Activated CD8-positive, alpha-beta memory T cell treated with anti-CD3 and anti-CD28 coated beads, Interleukin-2, amount 50 U/mL, for 1 hour (primary cell): ENCODE results near the gene TRIM47.
A peak's percentile ranks its signal among the peaks of the same experiment; 100 is the strongest.
"Not testable (repeated sequence)": the region's sequence is repeated elsewhere in the genome, so short reads cannot be mapped to it uniquely, and the experiment has no call there.

Experiments used
- DNase-seq: peaks from one replicate; pipeline ENCODE4 v3.0.0-alpha.2; 2020; ENCODE audit errors: extremely low read depth

TRIM47 gene

DNA sequence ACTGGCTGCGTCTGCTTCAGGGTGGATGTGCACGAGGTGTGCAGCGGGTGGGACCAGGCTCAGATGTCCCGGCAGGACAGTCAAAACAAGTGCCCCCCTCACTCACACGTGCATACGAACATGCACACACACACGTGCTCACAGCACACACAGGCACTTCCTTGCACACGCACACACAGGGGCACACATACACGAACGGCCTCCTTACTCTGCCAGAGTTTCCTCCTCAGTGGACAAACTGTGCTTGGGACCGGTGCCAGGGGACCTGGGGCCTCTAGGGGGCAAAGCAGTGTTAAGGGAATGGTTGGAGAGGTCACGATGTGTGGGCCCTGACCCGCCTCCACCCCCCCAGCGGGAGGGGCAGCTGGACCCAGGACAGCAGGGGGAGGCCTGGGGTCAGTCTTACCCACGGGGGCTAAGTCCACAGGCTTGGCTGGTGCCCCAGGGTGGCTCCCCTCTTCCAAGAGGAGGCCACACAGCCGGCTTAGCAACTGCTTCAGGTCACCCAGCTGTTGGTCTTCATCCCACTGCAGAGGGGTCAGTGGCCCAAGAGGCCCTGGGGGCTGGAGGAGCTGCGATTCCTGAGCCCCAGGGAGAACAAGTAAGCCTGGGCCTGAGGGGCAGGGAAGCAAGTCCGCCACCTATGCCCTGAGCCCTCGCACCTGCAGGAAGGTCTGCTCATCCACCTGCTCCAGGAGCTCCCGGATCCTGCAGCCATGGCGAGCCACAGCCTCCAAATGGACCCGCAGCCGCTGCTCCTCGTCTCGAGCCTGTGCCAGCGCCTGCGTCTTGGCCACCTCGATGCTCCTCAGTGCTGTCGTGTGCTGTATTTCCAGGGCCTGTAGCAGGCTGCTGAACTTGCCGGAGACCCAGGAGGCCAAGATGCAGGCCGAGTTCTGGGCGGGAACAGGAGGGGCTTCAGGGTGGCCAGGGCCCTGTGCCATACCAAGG, 13.5 kb upstream of the TRIM47 start:
- DNase-seq: no peak

DNA sequence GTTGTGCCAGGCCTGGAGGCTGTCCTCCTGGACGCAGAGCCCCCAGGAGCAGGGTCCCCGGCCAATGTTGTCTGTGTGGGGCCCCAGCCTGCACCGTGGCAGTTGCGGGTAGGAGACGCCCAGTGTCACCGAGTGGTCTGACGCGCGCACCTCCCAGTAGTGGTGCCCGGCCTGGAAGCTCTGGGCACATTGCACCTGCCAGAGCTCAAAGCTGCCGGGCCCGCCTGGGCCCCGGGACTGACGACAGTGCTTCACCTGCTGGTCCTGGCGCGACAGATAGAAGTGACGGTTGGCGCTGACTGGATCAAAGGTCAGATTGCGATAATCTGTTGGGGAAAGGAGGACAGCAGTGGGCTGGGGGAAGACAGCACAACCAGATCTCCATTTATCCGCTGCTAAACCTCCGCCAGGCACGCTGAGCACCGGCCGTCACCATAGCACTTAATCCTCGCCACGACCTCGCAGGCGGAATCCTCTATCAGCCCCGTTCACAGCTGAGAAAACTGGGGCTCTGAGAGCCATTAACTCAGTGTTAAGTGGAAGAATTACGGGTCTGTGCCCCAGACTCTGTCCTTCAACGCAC, 12.7 kb upstream of the TRIM47 start:
- no peak for DNase-seq

DNA sequence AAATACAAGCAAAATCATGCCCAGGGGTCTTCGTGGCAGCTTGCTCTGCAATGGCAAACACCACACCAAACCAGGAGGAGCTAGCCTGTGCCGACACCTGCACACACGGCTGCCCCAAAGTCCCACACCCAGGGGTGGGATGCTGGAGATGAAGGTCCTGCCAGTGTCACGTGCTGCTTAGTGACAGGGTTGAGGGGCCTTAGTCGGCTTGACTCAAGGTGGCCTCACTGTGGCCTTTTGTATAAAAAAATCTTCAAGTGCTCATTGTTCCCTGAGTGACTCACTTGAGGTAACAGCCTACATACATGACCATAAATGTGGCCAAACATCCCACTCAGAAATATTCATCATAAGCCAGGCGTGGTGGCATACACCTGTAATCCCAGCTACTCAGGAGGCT, 11.1 kb upstream of the TRIM47 start:
- DNase-seq: no peak

DNA sequence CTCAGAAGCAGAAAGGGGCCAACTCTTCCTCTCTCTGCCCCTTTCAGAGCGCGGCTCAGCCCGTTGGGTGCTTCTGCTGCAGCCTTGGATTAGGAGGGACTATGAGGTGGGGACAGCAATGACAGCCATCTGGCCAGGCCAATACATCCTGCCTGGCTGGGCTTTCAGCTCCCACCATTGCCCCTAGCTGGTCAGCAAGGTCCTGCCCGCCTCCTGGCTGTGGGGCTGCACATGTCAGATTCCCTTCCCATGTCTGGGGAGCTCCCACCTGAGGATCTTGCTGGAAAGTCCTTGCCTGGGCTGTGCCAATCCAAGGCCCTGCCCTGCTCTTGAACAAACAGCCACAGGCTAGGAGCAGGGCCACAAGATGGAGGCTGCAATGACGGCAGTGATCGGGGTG, 10.1 kb upstream of the TRIM47 start:
- no peak for DNase-seq

DNA sequence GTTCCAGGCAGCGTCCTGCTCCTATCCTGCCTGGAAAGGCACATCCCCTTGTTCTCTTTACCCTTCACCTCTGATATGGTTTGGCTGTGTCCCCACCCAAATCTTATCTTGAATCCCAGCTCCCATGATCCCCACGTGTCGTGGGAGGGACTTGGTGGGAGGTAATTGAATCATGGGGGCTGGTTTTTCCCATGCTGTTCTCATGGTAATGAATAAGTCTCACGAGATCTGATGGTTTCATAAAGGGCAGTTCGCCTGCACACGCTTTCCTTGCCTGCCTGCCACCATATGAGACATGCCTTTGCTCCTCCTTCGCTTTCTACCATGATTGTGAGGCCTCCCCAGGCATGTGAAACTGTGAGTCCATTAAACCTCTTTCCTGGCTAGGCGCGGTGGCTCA, 7.5 kb upstream of the TRIM47 start:
- DNase-seq: not testable (repeated sequence)

DNA sequence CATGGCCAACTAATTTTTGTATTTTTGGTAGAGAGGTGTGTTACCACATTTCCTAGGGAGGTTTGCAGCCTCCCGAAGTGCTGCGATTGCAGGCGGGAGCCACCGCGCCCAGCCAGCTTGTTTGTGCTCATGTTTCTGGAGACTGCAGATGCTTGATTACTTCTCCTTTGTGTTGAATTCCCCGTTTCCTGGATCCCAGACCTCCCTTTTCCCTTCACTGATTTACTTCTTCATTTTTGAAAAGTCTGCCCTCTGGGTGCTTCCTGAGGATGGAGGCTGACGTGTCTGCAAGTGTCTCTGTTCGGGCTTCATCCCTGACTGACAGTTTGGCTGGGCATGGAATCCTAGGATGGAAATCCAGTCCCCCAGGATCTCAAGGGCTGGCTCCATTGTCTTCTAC, 7.0 kb upstream of the TRIM47 start:
- DNase-seq: no peak

DNA sequence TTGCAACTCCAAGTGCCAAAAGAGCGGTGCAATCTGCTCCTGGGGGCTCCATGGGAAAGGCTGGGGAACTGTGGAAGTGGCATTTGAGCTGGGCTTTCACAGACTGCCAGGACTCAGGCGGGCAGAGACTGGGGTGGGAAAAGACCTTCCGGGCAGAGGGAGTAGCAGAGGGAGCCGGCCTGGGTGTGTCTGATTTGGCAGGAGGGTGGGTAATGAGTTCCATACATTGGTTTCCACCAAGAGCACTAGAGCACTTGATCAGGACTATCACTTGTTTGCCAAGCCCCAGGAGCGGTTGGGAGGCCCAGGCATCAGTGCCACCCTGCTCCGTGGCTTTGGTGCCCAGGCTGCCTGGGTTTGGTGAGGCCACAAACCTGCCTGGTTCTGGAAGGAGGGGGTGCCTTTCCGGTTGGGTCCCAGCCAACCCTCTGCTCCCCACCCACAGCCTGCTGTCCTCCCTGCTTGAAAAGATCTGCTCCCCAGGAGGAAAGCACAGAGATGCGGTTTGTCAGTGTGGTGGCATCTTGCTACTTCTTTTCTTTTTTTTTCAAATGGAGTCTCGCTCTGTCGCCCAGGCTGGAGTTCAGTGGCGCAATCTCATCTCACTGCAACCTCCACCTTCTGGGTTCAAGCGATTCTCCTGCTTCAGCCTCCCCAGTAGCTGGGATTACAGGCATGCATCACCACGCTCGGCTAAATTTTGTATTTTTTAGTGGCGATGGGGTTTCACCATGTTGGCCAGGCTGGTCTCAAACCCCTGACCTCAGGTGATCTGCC, 3.5 kb upstream of the TRIM47 start:
- no peak for DNase-seq

DNA sequence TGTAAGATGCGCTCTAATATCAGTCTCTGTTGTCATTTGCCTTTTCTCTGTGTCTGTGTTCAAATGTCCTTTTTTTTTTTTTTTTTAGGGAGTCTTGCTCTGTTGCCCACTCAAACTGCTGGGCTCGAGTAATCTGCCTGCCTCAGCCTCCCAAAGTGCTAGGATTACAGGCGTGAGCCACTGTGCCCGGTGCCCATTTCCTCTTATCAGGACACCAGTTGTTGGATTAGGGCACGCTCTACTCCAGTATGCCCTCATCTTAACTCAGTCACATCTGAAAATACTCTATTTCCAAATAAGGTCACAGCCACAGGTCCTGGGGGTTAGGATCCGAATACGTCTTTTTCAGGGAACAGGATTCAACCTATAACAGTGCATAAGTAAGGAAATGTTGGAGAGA, 1.9 kb upstream of the TRIM47 start:
- DNase-seq: no peak

DNA sequence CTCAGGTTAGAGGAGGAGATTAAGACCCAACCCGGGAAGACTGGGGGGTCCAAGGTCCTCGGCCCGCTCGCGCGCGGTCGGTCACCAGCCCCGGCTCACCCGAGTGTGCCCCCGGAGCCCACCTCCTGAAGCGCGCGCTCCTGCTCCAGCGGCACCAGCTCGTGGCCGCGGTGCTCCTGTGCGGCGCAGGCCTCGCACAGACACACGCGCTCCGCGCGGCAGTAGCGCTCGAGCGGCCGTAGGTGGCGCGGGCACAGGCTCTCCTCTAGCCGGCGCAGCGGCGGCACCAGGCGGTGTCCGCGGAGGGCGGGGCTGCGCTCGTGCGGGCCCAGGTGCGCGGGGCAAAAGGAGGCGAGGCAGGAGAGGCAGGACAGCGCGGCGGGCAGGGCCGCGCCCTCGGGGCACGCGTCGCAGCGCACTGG, 618 bp downstream of the TRIM47 start:
- no peak for DNase-seq

DNA sequence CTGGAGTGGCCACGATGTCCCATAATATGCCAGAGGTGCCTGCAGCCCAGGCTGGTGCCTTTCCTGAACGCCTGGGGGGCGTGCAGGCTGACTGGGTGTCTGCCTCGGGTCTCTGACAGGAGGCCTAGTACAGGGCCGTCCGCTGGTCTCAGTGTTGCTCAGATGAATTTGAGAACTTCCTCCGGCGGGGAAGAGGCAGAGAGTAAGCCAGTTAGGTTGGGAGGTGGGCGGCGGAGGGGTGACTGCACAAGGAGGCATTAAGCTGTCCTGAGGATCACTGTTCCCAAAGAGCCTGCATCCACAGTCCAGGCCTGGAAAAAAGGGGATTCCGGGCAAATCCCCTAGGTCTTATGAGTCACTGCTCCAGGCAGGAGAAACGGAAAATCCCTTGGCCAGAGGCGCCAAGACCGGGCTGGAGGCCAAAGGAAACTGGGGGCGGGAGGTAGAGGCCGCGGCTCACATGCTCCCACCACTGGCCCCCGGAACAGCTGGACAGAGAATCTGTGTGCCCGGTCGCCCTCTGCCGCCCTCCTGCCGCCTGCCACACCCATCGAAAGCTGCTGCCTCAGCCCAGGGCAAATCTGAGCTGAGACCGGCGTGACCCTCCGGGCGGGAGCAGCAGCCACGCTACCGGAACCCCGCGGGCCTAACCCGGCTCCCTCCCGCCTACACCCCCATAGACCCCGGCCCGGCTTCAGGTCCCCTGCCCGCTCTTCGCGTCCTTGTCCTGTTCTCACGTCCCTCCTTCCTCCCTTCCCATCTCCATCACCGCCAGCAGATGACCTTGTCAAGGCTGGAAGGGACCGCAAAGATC, 1.2 kb downstream of the TRIM47 start:
- DNase-seq: no peak

DNA sequence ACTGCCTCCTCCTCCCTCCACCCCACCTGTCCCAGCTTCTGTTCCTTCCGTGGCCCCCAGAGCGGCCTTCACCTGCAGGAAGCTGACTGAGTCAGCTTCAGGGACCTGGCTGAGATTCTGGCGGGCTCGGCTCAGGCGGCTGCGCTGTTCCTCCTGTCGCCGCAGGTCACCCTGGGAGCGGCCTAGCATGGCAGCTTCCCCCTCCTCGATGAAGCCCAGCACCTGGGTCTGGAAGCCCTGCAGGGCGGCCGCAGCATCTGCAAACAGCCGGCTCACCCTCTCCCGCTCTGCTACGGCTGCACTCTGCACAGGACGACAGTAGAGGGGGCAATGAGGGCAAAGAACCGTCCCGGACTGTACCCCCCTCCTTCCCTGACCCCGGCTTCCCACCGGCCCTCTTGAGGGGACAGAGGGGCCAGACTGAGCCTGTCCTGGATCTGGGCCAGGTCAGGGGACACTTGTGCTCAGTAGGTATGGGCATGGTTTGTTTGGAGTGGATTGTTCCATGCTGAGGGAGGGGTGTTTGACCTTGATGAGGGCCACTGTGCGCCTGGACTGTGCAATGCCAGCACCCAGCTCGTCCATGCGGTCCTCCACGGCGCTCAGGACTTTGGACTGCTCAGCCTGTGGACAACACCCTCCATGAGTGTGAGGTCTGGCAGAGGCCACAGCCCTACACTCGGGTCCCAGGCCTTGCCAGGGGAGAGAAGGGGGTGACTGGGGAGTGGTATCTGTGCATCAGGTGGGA, 2.0 kb downstream of the TRIM47 start:
- DNase-seq: peak; percentile 66

DNA sequence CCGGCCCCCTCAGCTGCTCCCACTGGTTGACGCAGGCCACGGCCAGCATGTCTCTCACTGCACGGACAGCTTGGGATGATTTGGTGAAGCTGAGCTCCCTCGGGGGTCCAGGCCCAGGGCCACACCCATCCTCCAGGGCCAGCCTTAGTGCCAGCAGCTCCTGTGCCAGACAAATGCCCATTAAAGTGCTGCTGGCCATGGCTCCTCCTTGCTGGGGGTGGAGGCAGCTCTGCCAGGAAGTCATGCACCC, 2.5 kb downstream of the TRIM47 start:
- DNase-seq: no peak

DNA sequence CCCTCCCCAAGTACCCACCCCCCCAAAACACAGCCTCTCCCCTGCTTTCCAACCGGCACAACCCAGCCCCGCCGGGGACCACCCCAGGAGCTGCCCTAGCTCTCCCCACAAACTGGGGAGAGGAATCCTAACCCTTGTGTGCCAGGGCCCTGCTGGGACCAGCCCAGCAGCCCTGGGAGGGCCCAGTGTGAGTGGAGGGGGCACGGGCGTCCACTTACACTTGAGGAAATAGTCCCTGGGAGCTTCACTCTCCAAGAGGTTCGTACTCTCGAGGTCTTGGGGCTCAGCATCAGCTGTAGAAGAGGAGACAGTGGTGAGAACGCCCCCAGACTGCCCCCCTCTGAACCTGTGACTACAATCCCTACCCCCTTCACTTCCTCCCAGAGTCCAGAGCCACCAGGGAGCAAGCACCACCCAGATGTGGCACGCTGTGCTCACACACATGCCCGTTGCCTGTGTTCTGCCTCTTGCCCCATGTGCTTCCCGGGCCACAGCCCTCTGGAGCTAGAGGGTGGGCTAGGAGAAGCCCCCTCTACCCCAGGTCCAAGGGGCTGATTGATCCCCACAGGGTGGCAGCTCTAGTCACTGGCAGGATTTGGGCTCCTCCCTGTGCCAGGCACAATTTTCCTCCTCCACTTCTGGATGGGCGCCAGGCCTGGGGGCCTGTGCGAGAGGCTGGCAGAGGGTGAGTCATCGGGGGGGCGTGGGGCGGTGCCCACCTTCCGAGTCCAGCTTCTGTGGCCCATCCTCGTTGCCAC, 3.0 kb downstream of the TRIM47 start:
- DNase-seq: no peak

DNA sequence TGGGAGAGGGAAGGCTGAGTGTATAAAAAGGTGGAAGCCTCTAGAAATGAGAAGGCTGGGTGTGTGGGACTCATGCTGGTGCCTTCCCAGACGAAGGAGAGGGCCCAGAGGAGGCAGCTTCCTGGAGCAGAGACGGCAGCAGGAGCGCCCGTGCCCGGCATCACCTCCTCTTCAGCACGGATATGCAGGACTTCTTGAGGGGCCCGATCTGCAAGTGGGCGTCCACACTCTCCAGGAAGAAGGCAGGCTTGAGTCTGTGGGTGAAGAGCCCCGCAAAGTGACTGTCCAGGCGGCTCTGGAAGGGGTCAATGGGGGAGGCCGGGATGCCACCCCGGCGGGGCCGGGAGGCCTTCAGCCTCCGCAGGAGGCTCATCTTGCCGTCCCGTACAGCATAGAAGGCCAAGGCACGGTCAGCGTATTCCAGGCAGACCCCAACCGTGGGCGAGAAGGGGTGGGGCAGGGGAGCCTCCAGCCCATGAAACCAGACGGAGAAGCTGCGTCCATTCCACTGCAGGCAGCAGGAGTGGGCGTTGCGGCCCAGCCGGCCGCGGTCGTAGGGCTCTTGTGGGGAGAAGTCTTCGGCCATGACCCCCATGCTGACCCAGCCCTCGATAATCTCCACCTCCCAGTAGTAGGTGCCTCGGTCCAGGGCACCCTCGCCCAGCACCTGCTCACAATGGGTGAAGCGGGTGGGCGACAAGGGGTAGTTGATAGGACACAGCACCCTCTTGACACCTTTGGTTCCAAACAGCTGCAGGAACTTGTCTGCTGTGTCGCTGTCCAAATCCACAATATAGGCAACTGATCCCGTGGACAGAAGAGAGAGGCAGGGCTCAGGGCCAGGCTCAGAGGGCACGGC, 3.8 kb downstream of the TRIM47 start:
- no peak for DNase-seq

DNA sequence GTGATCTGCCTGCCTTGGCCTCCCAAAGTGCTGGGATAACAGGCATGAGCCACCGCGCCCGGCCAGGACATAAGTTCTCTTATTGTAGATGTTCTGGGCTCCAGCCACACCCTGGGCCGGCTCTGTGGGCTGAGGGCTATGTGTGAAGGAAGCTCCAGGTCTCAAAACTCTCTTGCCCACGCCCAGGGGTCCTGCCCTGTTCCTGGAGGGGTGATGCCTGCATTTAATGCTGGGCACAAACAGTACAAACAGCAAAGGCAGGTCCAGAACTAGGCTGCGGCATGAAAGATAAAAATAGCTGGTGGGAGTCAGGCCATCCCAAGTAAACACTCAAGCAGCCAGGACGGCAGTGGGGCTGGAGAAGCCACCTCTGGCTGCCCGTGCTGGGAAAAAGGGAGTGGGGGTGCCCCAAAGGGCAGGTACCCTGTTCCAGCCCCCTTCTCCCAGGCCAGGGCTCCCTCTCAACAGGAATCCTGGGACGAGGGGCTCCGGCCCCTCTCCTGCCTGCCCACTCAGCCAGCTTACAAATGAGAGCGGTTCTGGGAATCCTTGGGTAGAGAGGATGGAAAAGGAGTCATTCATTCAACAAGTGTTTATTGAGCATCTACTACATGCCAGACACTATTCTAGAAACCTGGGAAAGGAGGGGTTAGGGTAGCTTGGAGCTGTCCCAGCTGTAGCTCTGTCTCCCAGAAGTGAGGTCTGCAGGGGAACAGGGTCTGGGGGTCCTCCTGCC, 4.6 kb downstream of the TRIM47 start:
- no peak for DNase-seq

DNA sequence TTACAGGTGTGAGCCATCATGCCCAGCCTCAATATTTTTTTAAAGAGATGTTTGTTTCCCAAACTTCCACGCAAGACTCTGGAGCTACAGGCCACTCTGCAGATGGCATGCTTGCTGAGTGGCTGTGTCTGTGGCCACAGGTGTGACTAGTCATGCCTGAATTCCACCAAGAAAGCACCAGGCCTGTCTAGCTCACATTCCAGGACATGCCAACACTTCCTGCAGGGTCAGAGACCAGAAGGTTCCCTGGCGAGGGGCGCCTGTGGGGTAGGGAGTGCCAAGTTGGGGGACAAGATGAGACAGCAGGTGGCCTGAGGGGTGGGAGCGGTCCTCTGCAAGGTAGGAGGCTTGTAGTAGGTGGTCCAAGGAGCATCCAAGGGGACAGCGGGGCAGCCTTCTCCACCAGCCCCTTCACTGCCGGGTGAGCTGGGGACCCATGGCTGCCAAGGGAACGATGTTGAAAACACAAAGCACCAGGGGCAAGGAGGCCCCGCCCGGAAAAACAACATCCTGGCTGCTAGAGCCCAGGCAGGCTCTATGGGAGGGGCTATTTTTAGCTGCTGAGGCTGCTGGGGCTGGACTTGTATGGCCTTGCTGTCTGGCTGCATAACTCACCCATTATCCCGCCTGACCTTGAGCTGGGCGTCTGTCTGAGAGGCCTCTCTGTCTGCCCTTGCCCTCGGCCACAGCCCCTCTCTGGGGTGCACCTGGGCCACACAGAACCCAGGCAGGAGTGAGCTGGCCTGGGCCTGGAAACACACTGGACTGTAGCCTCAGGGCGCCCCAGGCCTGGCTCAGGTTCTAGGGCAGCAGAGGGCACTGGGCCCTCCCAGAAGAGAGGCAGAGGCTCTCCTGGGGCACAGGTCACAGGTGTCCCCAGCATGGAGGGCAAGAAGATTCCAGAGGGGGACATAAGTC, 5.7 kb downstream of the TRIM47 start:
- DNase-seq: no peak

DNA sequence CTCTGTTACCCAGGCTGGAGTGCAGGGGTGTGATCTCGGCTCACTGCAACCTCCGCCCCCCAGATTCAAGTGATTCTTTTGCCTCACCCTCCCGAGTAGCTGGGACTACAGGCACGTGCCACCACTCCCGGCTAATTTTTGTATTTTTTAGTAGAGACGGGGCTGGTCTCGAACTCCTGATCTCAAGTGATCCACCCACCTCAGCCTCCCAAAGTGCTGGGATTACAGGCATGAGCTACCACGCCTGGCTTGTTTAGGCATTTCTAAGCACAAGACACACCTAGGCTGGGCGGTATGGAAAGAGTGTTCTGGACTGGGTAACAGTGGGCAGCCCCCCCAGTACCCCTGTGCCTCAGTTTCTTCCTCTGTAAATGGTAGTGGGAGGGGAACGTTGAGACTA, 8.2 kb downstream of the TRIM47 start:
- DNase-seq: not testable (repeated sequence)
